HL-60/S4 treated with phorbol 12-myristate 13-acetate at 8.2 ng/mL for 4 days and 3 days (cell line): Measurements from ENCODE around the gene SIAE.
"Not testable (repeated sequence)": the region's sequence is repeated elsewhere in the genome, so short reads cannot be mapped to it uniquely, and the experiment has no call there.

Experiments used
- in situ Hi-C: fragments of 300-500 bp; cut with MboI; formaldehyde crosslinking; loops from 2 replicates; pipeline ENCODE4 v1.15.0; 2022; ENCODE audit warnings: low sequenced_read_pairs

Gene SIAE

DNA sequence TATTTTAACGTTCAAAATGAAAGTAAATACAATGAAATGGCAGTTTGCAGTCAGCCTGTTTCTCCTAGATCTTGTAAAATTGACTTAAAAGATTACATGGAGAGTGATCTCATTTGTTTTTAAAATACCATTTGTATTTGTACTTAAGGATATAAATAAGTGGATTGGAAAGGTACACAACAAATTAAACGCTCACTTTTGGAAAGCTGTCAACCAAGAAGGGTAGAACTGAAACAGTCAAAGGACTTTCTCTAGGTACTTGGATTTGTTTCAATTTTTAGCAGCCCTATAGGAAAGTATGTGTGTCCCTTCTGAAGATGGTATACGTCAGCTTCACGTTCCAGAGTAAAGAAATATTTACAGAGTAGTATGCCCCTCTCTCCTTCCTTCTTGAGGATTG lies 43.6 kb downstream of the SIAE start:
- in situ Hi-C loops: no loop called here

DNA sequence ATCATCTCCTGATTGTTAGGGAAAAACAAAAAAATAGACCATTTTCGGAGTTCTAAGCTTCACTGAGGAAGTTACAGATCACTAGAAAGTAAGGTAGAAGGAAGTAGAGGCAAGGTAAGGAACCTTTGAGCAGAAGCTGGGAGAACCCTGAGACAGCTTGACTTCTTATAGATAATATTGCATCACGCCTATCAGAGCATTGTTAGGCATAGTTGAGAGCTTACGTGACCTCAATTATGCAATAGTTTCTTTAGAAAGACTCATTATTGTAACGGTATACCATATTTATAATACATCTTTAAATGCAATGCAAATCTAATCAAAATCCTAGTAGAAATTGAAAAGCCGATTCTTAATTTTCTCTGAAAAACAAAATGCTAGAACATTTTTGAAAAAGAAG lies 46.0 kb downstream of the SIAE start:
- in situ Hi-C loops: no loop called here

DNA sequence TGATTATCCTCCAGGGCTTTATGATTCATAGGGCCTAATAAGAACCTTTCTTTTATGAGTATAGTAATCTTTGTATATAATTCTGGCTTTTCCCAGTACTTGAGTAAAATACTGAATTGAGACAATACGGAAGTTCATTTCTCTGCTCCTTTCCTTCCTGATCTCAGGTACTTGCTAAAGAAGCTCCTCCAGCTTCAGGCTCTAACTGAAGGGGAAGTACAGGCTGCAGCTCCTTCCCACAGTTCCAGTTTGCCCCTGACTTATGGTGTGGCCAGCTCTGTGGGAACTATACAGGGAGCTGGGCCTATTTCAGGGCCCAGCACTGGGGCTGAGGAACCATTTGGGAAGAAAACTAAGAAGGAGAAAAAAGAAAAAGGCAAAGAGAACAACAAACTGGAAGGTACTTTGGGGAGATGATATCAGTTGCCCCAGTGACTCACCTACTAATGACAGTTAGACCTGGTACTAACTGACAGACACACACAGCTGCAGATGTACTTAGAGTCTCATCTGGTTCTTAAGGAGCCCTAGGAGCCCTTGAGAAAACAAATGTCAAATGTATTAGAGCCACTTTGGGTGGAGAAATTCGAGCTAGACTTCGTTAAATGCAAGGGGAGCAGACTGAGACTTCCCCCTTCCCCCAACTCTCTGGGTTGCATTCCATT lies 47.9 kb downstream of the SIAE start:
- in situ Hi-C loops: no loop called here

DNA sequence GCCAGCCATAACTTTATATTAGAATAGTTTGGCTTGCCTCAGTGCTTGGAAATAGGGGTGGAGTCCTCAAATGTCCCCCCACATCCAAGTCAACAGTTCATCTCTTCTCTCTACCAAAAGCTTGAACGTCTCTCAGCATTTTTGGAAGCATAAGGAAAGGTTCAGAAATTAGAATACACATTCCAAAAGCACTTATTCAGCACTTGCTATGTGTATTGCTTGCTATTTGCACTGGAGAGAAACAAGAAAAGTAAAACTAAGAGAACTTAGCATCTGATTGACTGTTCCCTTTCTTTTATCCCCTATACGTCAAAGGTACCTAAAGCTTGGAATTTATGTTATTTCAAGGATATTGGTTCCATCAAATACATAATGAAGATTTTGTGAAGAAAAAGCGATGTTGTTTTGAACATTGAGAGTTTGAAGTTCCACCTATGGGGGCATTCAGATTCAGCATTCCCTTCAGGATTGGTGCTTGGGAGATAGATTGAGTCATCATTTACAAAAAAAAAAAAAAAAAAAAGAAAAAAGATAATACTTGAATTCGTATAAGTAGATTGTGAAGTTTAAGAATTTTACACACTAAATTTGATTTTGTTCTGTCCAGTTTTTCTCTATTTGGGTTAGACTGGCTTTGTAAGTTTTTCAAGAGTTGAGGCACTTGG lies 49.5 kb downstream of the SIAE start:
- in situ Hi-C loops: no loop called here

DNA sequence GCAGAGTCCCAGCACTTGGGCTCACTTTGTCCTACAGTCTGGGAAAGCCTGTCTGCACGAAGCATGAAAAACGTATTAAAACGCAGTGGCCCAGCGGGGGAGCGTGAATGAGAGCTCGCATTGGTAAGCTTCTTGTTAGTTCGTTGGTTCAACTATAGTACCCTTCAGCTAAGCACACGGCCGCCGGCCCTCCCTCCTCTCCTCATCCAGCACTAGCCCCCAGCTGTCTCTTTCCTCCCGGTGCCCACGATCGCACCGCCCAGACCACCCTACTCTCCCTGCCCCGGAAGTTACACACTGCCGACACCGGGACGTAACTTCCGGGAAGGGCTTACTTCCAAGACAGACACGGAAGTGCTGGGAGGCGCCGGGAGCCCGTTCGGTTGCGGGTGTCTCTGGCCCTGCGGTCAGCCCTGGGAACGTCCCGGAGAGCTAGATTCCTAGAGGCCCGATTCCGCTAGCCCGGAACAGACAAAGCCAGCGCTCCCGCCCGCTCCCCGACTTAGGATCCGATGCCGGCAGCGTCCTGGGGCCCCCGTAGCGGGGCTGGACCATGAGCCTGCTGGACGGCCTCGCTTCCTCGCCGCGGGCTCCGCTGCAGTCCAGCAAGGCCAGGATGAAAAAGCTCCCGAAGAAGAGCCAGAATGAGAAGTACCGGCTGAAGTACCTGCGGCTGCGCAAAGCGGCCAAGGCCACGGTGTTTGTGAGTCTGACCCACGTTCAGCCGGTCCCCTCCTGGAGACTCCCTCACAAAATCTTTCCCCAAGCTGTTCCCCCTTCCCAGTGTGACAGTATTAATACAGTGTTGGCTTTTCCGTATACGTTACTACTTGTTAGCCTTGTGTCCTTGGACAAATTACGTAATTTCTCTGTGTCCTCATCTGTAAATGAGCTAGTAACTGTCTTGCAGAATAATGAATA lies 50.7 kb downstream of the SIAE start, which contains the start of gene TBRG1:
Gene TBRG1 (plus strand): TSS at position 334 of the 921 bp plus-strand sequence. CDS start 220 bp downstream, at position 554.
- in situ Hi-C loops: no loop called here

DNA sequence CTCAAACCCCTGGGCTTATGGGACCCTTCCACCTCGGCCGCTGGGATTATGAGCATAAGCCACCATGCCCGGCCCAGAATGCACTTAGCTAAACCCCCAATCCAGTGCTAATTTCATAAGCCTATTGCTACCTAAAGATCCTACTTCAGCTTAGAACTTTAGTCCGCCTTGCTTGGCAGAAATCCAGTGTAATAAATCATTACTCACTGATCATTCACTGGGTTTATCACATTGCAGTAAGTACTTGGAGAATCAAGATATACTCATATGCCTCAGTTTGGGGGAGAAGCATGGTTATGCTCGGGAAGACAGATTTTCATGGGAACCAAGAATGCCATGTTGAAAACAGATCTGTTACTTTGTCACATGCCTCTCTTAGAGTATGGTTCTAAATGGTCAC lies 54.7 kb downstream of the SIAE start:
- in situ Hi-C loops: no loop called here

DNA sequence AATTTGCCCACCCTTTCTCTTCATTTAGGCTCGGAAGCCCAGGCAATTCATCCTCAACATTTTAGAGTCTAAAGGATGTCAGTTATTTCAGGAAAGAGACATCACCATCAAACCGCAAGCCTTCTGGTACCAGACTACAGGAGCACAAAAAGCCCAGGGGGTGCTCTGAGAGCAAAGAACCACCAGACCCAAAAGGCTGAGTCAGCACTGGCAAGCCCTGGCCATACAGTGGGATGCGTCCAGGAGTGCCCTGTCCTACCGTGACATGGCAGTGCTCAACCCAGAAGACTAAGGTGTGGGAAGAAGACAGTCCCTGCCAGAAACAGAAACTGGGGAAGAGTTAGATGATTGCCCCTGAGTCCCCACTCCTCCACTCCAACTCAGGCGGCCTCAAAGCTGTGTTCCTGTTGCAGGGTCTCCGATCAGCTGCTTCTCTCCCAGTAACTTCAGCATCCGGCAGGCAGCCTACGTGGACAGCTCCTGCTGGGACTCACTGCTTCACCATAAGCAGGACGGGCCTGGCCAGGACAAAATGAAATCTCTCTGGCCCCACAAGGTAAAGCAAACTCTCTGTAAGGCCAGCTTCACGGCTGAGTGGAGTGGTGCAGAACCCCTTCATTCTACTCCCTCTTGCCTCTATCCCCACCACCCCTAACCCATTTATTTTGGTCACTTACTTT lies 60.8 kb downstream of the SIAE start:
- in situ Hi-C loops: no loop called here

DNA sequence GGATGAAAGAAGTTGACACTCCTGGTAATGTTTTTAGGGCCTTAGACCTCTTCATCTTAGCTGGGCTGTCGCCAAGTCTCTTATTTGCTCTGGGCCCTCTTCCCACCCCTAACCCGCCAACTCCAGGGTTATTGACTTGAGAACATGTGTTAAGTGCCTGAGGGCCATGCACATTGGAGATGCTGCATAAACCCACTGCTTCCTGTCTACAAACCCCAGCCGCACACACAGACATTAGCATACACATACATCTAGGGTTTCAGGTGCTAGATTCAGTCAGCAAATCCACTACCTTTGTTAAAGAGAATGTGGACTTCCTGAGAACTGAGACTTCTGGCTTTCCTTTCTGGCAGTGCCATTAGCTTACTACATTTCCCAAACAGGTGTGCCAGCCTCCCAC lies 61.5 kb downstream of the SIAE start:
- in situ Hi-C loops: no loop called here

DNA sequence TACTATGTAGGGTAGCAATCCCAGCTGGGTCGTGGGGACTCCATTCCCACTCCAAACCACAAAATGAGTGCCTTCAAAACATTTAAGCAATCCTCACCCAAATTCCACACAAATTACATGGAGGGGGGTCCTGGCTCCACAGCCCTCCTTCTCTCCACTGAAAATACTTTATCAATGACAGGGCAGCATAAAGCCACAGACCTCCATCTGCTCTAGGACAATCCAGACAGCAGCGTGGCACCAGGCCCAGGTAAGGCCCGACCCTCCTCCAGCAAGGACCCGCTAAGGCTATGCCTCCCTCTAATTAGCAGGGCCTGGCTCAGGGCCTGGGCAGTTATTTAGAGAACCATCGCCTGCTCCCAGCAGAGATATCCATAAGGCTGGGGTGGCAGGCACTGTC lies 62.5 kb downstream of the SIAE start, which contains the start of gene PANX3:
Gene PANX3 (plus strand): TSS at position 365 of the 400 bp plus-strand sequence. CDS start 129 bp downstream, outside the sequence.
- in situ Hi-C loops: no loop called here

DNA sequence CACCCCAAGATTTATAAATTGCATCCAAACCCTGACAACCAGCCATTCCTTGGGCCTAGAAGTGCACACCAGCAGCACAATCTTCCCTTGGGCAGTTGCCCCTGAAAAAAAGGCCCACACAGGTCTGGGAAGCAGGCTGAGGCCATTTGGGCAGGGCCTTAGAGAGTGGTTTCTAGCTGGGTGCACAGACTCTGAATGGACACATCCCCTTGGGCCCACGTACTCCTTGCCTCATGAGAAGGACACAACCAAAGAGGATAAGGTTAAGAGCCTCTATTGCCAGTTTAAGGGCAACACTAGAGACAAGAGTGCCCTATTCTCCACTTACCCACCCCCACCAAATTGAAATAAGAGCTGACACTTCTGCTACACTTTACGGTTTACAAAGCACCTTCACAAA lies 63.2 kb downstream of the SIAE start:
- in situ Hi-C loops: no loop called here

DNA sequence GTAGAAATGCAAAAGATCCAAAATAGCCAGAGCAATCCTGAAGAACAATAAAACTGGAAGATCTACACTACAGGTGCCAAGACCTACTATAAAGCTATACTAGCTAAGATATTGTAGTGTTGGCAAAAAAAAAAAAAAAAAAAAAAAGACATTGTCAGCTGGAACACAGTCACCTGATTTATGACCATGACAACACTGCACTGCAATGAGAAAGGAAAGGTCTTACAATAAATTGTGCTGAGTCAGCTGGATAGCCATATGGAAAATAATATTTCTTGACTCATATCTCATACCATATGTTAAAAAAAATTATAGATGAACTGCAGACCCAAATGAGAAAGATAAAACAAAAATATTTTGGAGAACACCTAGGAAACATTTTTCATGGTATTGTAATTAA lies 65.4 kb downstream of the SIAE start:
- in situ Hi-C loops: no loop called here

DNA sequence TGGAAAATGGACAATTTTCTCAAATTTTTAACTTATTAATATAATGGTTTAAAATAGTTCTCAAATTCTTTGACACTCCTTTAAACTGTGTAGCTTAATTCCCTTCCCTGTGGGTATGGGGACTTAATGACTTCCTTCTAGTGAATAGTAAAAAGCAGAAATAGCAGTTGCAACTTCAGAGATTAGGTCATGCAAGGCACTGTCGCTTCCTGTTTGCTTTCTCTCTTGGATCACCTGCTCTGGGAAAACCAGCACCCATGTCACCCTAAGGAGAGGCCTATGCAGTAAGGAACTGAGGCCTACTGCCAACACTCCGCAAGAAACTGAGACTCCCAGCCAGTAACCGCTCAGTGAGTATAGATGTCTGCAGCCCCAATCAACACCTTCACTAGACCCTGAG lies 67.8 kb downstream of the SIAE start:
- in situ Hi-C loops: no loop called here

DNA sequence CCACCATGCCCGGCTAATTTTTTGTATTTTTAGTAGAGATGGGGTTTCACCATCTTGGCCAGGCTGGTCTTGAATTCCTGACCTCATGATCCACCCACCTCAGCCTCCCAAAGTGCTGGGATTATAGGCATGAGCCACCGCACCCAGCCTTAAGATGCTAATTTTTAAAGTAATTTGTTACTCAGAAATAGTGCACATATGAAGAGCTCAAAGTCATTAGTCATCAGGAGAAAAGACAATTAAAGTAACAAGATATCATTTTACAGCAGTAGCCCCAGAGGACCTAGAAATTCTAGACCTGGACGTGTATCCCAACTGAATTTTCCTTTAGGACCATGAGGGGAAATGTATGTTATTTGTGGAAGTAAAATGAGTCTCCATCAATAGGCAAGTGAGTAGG lies 70.8 kb downstream of the SIAE start:
- in situ Hi-C loops: not testable (repeated sequence)

DNA sequence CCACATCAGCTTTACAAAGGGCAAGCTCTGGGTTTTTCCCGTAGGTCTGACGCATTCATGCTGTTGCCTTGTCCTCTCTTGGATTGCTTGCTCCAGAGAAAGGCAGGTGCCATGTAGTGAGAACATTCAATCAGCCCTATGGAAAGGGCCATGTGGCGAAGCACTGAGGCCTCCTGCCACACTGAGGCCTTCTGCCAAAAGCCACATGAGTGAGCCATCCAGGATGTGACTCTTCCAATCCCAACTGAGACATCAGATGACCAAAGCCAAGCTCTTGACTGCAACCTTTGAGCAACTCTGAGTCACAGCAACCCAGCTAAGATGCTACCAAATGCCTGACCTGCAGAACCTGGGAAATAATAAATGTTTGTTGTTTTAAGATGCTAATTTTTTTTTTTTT lies 71.3 kb downstream of the SIAE start:
- in situ Hi-C loops: no loop called here

DNA sequence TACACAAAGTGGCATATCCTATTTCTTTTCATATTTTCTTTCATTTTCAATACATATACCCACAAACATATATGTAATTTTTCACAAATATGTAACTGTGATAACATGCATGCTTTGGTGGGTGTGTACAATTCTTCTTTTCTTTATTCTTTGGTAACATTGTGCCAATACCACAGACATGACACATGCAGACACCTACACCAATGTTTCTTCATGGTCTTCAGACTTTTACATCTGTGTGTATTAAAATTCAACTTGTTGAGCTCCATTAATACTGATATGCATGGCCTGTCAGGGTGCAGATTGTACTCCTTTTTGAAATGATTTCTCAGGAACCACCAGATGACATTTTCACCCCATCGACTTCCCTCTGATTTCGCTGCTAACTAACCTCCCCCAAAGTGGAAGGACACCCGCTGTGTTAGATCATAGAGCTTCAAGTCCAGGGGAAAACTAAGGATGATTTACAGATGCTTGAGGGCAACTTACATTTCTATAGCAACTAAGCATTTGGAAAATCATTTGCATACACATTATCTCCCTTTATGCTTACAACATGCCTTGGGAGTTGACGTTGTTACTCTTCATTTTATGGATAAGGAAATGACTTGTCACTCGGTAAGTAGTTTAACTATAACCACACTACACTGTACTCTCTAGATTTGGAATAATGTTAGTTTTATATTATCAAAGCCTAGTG lies 72.8 kb downstream of the SIAE start:
- in situ Hi-C loops: no loop called here

DNA sequence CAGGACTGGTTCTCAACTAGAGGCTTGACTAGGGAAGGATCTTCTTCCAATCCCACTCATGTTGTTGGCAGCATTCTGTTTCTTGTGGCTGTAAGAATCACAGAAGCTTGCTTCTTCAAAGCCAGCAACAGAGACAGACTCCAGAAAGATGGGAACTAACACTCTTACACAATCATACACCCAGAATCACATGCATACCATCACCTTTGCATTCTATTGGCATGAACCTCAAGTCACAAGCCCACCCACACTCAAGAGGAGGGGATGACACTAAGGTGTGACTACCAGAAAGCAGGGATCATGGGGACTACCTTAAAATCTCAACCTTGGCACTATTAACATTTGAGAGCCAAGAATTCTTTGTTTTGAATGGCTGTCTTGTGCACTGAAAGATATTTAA lies 75.9 kb downstream of the SIAE start:
- in situ Hi-C loops: loop anchor here (25.0 kb wide), 2 partner anchors 185 to 535 kb away; partner anchors contain the start of gene OR8B4

DNA sequence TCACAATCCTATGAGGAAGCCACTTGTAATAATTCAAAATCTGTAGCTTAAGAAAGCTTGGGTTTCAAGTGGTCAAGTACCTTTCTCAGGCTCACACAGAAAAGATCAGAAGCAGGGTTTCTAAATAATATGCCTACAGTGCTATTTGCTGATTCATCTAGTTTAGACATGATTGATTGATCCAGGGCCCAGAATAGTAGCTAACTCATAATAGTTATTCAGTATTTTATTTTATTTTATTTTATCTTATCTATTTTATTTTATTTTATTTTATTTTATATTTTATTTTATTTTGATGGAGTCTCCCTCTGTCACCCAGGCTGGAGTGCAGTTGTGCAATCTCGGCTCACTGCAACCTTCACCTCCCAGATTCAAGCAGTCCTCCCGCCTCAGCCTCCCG lies 78.2 kb downstream of the SIAE start:
- in situ Hi-C loops: loop anchor here (25.0 kb wide), 2 partner anchors 183 to 533 kb away; partner anchors contain the start of gene OR8B4

DNA sequence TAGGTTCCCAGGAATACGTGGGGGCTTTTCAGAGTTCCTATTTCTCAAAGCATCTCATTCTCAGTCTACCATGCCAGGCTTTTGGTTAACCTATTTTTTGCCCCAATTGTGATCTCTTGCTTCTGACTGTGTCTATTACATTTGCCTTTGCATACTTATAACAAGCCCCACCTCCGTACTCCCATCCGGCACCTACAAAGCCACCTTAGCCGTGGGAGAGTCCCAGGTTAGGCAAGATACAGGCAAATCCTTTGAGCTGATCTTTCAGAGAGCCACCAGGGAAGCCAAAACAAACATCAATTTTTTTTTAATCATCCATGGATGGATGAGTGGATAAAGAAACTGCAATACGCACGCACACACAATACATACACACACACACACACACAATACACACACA lies 80.9 kb downstream of the SIAE start:
- in situ Hi-C loops: loop anchor here (25.0 kb wide), 2 partner anchors 180 to 530 kb away; partner anchors contain the start of gene OR8B4

DNA sequence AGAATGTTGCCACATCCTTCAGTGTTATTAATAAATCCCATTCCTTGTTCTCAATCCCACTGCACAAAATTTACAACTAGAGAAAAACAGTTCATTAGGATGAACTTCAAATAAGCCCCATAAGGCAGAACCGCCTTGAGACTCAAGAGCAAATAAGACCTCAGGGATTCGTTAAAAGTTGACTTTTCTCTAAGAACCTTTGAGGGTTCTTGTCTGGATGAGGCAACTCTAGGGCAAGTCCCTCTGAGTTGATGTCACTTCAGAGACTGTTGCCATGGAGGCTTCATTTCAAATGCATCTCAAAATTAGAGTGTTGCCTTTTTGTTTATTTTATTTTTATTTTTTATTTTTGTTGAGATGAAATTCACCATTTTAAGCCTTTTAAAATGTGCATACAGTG lies 82.1 kb downstream of the SIAE start:
- in situ Hi-C loops: loop anchor here (25.0 kb wide), 2 partner anchors 179 to 529 kb away; partner anchors contain the start of gene OR8B4
